GM12865 (cell line): ENCODE measurements around the gene MAN1A2.

Experiments used
- DNase-seq: peaks from one replicate; pipeline ENCODE4 v3.0.0; 2010; ENCODE audit warnings: low read depth
- H3K4me3 ChIP-seq: 2 replicates; pipeline ENCODE4 v1.5.1; 2011; ENCODE audit warnings: mild to moderate bottlenecking, low read depth, low read length, control low read depth
- TF ChIP-seq, protein P1 (sequence below): IDR thresholded peaks from 2 replicates; pipeline ENCODE4 v1.5.1; 2011; ENCODE audit warnings: low read length, control low read depth, low read depth, inconsistent platforms; ENCODE audit not compliant: insufficient read depth; ENCODE audit errors: missing control alignments

The MAN1A2 gene

DNA sequence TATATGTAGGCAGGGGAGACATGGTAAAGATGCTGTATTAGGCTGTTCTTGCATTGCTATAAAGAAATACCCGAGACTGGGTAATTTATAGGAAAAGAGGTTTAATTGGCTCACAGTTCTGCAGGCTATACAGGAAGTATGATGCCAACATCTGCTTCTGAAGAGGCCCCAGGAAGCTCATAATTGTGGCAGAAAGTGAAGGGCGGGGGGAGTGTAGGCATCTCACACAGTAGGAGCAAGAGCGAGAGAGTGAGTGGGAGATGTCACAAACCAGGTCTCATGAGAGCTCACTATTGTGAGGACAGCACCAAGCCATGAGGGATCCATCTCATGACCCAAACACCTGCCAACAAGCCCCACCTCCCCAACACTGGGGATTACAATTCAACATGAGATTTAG lies 21.1 kb downstream of the MAN1A2 start:
- no peak for DNase-seq
- TF ChIP-seq, protein P1, sequence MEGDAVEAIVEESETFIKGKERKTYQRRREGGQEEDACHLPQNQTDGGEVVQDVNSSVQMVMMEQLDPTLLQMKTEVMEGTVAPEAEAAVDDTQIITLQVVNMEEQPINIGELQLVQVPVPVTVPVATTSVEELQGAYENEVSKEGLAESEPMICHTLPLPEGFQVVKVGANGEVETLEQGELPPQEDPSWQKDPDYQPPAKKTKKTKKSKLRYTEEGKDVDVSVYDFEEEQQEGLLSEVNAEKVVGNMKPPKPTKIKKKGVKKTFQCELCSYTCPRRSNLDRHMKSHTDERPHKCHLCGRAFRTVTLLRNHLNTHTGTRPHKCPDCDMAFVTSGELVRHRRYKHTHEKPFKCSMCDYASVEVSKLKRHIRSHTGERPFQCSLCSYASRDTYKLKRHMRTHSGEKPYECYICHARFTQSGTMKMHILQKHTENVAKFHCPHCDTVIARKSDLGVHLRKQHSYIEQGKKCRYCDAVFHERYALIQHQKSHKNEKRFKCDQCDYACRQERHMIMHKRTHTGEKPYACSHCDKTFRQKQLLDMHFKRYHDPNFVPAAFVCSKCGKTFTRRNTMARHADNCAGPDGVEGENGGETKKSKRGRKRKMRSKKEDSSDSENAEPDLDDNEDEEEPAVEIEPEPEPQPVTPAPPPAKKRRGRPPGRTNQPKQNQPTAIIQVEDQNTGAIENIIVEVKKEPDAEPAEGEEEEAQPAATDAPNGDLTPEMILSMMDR, result no peak
- no peak overlapping the region for H3K4me3 ChIP-seq

DNA sequence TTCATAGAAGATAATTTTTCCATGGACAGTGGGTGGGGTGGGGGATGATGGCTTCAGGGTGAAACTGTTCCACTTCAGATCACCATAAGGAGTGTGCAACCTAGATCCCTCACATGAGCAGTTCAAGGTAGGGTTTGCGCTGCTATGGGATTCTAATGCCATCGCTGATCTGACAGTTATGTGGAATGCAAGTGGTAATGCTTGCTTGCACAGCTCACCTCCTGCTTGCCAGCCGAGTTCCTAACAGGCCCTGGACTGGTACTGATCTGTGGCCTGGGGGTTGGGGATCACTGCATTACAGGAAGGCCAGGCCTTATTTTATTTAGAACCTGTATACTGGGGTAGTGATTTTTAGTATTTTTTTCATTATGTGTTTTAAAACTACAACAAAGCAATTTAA lies 22.0 kb downstream of the MAN1A2 start:
- DNase-seq, result no peak
- TF ChIP-seq, protein P1, result no peak
- no peak overlapping the region for H3K4me3 ChIP-seq

DNA sequence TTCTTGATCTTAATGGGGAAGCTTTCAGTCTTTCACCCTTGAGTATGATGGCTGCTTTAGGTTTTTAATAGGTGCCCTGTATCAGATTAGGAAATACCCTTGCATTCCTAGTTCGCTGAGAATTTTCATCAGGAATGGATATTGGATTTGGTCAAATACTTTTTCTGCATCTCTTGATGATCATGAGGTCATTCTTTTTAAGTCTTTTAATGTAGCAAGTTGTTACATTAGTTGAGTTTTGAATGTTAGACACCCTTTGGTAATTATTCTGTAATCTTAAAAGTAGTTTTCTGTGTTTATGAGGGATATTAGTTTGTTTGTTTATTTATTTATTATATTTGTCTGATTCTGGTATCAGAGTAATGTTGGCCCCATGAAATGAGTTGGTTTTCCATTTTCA lies 22.5 kb downstream of the MAN1A2 start:
- TF ChIP-seq, protein P1, result no peak
- no peak overlapping the region for H3K4me3 ChIP-seq
- no peak for DNase-seq

DNA sequence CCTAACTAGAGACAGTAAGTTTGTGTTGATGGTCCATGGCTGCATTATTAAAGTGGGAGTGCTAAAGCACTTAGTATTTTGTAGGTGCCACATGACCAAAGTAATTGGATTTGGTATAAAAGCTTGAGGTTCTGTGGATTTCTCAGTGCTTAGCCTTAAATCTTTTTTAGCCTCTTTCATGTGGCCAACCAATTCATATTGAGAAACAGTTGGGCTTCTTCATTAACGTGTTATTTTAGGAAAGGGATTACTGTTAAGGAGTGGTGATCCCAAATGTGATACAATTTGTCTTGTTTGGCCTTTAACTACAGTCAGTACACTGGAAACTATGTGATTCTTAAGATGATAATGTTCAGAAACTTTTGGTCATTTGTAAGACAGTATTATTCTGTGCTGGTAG lies 25.5 kb downstream of the MAN1A2 start:
- no peak overlapping the region for H3K4me3 ChIP-seq

DNA sequence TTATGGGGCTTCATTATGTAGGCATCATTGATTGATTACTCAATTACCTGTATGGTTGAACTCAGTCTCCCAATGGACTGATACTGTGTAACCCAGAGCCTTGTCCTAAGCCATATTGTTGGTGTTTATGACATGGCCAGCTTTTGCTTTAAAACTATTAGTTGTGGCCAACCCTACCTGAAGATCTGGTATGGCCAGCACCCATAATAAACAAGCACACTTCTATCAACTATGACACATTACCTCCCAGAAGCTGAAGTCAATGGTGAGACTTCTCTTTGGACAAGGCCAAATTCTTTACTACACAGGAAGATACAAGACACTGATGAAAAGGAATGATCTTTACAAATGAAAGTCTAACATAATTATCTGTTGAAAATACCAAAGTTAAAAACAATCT lies 28.8 kb downstream of the MAN1A2 start:
- H3K4me3 ChIP-seq, result no peak overlapping the region
- TF ChIP-seq, protein P1, result no peak
- no peak for DNase-seq

More for the DNA sequence above, 25.5 kb downstream of the MAN1A2 start:
- DNase-seq, result no peak
- TF ChIP-seq, protein P1, result no peak

DNA sequence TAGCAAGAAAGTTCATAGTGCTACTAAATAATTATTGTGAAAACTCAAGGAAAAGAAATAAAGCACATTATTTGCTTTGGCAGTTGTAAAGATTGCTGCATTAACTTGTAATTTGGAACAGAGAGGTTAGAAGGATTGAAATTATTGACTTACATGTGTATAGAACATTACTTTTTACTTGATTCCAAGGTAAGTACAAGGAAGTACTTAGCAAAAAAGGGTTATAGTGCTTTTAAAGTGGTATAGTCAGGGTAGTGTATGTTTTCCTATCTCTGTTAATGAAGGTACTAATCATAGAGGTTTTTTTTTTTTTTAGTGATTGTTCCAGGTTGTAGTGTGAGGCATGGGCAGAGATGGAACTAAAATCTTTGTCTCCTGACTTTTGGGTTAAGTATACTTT lies 29.4 kb downstream of the MAN1A2 start:
- DNase-seq, result no peak
- TF ChIP-seq, protein P1, result no peak
- no peak overlapping the region for H3K4me3 ChIP-seq

DNA sequence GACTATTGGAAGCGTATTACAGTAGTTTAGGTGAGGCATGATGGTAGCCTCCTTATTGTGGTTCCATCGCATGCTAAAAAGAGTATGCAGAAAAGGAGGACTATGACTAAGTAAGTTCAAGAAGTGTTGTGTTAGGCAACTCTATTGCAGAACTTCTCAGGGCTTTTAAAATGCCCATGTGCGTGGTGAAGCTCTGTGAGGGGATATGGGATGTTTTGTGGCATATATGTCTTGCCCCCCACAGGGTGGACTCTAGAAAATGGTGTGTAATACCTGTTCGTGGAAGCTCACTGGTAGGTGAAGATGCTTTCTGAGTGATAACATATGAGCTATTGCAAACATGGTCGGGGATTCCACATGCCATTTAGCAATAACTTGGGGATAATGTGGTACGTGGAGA lies 31.7 kb downstream of the MAN1A2 start:
- H3K4me3 ChIP-seq, result no peak overlapping the region
- TF ChIP-seq, protein P1, result no peak
- no peak for DNase-seq
